Measurements from ENCODE around the gene SLC6A18.
"Not testable (repeated sequence)": the region's sequence is repeated elsewhere in the genome, so short reads cannot be mapped to it uniquely, and the experiment has no call there.

SLC6A18 gene

DNA sequence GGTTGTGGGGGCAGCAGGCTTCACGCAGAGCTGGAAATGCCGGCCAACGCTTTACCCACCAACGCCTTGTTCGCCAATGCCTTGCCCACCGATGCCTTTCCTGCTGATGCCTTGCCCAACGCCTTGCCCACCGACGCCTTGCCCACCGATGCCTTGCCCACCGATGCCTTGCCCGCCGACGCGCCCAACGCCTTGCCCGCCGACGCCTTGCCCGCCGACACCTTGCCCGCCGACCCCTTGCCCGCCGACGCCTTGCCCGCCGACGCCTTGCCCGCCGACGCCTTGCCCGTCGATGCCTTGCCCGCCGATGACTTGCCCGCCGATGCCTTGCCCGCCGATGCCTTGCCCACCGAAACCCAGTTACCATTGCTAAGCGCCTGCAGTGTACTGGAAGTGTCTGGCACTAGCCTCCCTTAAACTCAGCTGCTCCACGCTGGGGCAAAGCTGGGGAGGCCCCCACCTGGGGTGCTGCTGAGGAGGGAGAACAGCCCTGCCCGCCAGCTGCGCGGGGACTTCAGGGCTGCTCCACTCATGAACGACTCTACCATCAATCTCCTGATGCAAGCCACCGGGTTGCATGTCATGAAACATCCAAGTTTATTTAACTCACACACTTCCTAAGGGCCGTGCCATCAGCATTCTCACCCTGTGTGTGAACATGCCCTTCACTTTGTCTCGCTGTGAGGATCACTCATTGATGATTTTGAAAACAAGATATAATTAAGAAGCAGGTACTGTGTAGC is 1.8 kb downstream of the SLC6A18 start:
- FAIRE-seq (no peak), DNase-seq (ENCODE audit: insufficient read length, low spot score) (no peak)
- TF ChIP-seq TAF1 (IDR thresholded peaks at IDR 0.05; ENCODE audit: low read depth, low read length) (no peak), POLR2A (IDR thresholded peaks at IDR 0.05; ENCODE audit: low read depth, low read length) (no peak), PAX5 (IDR thresholded peaks at IDR 0.05; ENCODE audit: insufficient read depth, low read length, severe bottlenecking) (no peak), POLR2AphosphoS5 (IDR thresholded peaks at IDR 0.05; ENCODE audit: low read depth, low read length) (no peak), POU2F2 (IDR thresholded peaks at IDR 0.05; ENCODE audit: low read depth, low read length) (no peak), SPI1 (IDR thresholded peaks at IDR 0.05; ENCODE audit: low read depth, low read length) (no peak)

GRCh38 chr5:1227667-1228066 is 2.5 kb downstream of the SLC6A18 start:
- no peak for FAIRE-seq
- TF ChIP-seq POU2F2 (IDR thresholded peaks at IDR 0.05; ENCODE audit: low read depth, low read length) (no peak), SPI1 (IDR thresholded peaks at IDR 0.05; ENCODE audit: low read depth, low read length) (no peak), TAF1 (IDR thresholded peaks at IDR 0.05; ENCODE audit: low read depth, low read length) (no peak), POLR2A (IDR thresholded peaks at IDR 0.05; ENCODE audit: low read depth, low read length) (no peak), POLR2AphosphoS5 (IDR thresholded peaks at IDR 0.05; ENCODE audit: low read depth, low read length) (no peak), PAX5 (IDR thresholded peaks at IDR 0.05; ENCODE audit: insufficient read depth, low read length, severe bottlenecking) (no peak)
- DNase-seq (ENCODE audit: insufficient read length, low spot score): no peak

DNA sequence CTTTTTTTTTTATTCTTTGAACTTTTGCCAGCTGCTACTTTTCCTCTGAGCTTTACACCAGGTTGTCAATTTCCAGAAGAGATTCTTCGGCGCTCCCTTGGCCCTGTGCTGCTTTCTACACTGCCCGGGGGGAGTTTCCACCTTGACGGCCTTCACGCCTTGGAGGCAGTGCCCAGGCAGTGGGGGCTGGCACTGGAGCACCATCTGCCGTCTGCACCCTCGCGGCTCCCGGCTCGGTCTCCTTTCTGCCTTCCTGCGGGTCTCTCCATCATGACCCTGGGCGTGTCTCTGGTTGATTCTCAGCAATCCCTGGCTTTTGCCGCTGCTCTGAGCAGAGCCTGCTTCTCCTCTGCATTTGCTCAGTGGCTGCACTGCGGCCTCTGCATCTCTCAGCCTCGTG is 2.9 kb downstream of the SLC6A18 start:
- FAIRE-seq: no peak
- TF ChIP-seq POLR2A (IDR thresholded peaks at IDR 0.05; ENCODE audit: low read depth, low read length) (no peak), TAF1 (IDR thresholded peaks at IDR 0.05; ENCODE audit: low read depth, low read length) (no peak), PAX5 (IDR thresholded peaks at IDR 0.05; ENCODE audit: insufficient read depth, low read length, severe bottlenecking) (no peak), POLR2AphosphoS5 (IDR thresholded peaks at IDR 0.05; ENCODE audit: low read depth, low read length) (no peak), POU2F2 (IDR thresholded peaks at IDR 0.05; ENCODE audit: low read depth, low read length) (no peak), SPI1 (IDR thresholded peaks at IDR 0.05; ENCODE audit: low read depth, low read length) (no peak)
- DNase-seq (ENCODE audit: insufficient read length, low spot score): no peak

DNA sequence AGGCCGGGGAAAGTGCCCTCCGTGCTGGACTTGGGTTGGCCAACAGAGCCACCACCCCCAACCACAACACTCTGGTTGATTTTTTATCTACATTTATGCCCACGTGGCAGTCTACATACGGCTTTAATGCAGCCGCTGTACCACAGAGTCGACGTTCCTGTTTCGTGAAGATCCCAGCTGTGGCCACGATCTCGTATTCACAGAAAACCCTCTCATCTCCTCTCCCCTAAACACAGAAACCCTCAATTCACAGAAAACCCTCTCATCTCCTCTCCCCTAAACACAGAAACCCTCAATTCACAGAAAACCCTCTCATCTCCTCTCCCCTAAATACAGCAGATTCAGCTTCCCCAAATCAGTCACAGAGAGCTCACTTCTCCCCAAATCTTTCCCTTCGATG is 3.8 kb downstream of the SLC6A18 start:
- not testable (repeated sequence) for FAIRE-seq; DNase-seq (ENCODE audit: insufficient read length, low spot score)

GRCh38 chr5:1229822-1230221 is 4.6 kb downstream of the SLC6A18 start:
- DNase-seq (ENCODE audit: insufficient read length, low spot score) (no peak), FAIRE-seq (no peak)
- TF ChIP-seq SPI1 (IDR thresholded peaks at IDR 0.05; ENCODE audit: low read depth, low read length): no peak

GRCh38 chr5:1230551-1230950 is 5.4 kb downstream of the SLC6A18 start:
- FAIRE-seq: no peak
- DNase-seq (ENCODE audit: insufficient read length, low spot score): no peak
- TF ChIP-seq TAF1 (IDR thresholded peaks at IDR 0.05; ENCODE audit: low read depth, low read length): no peak
- no peak for TF ChIP-seq POLR2A (IDR thresholded peaks at IDR 0.05; ENCODE audit: low read depth, low read length)
- TF ChIP-seq SPI1 (IDR thresholded peaks at IDR 0.05; ENCODE audit: low read depth, low read length): no peak
- TF ChIP-seq PAX5 (IDR thresholded peaks at IDR 0.05; ENCODE audit: insufficient read depth, low read length, severe bottlenecking): no peak
- no peak for TF ChIP-seq POU2F2 (IDR thresholded peaks at IDR 0.05; ENCODE audit: low read depth, low read length)
- no peak for TF ChIP-seq POLR2AphosphoS5 (IDR thresholded peaks at IDR 0.05; ENCODE audit: low read depth, low read length)

DNA sequence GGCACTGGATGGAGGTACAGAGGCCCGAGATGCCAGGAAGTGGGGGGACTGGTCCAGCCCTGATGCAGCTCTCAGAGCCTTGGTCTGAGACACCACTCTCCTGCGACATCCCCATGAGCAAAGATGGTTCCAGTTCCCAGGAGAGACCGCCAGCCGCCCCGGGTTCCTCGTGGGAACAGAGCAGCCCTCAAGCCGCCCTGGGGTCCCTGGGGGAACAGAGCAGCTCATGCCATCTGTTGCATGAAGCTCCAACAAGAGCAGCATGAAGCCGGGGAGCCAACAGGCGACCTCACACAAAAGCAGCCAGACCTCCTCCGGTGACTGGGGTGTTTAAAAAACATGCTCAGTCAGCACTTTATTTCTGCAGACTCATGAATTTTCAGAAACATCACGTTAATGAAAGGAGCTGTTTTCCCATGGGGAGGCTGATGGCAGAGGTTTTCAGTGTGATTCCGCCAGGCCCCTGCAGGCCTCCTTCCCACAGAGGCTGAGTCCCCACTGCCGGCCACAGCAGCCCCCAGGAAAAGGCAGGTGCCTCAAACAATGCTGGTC is 6.2 kb downstream of the SLC6A18 start:
- no peak for FAIRE-seq
- TF ChIP-seq SPI1 (IDR thresholded peaks at IDR 0.05; ENCODE audit: low read depth, low read length) (no peak), POLR2AphosphoS5 (IDR thresholded peaks at IDR 0.05; ENCODE audit: low read depth, low read length) (no peak), POU2F2 (IDR thresholded peaks at IDR 0.05; ENCODE audit: low read depth, low read length) (no peak), PAX5 (IDR thresholded peaks at IDR 0.05; ENCODE audit: insufficient read depth, low read length, severe bottlenecking) (no peak), POLR2A (IDR thresholded peaks at IDR 0.05; ENCODE audit: low read depth, low read length) (no peak), TAF1 (IDR thresholded peaks at IDR 0.05; ENCODE audit: low read depth, low read length) (no peak)

GRCh38 chr5:1232780-1233179 is 7.6 kb downstream of the SLC6A18 start:
- DNase-seq (ENCODE audit: insufficient read length, low spot score): no peak
- no peak for TF ChIP-seq POLR2AphosphoS5 (IDR thresholded peaks at IDR 0.05; ENCODE audit: low read depth, low read length)
- FAIRE-seq: no peak

More for the DNA sequence above, 6.2 kb downstream of the SLC6A18 start:
- DNase-seq (ENCODE audit: insufficient read length, low spot score): no peak

DNA sequence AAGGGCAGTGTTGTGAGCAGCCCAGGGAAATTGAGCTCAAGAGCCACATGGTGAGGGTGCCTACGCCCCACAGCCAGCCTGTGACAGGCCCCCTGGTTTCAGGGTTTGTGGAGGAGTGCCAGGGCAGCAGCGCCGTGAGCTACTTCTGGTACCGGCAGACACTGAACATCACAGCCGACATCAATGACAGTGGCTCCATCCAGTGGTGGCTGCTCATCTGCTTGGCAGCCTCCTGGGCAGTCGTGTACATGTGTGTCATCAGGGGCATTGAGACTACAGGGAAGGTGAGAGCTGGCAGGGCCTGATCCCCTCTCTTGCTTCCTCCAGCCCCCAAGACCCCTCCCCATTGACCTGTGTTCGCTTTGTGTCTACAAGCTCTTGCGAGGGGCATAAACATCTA is 10.2 kb downstream of the SLC6A18 start:
- no peak for DNase-seq (ENCODE audit: insufficient read length, low spot score)
- no peak for TF ChIP-seq SPI1 (IDR thresholded peaks at IDR 0.05; ENCODE audit: low read depth, low read length)
- FAIRE-seq: no peak

DNA sequence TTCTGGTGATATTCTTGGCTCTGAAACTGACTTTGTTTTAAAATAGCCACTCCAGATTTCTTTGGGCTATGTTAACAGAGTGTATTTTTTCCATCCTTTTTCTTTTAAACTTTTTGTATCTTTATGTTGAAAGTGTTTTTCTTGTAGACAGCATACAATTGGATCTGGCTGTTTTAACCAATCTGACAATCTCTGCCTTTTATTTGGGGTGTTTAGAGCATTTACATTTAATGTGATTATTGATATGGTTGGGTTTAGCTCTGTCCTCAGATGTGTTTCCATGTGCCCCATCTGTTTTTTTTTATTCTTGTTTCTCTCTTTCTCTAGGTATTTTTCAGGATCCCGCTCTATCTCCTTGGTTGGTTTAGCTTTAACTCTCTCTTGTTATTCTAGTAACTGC is 10.7 kb downstream of the SLC6A18 start:
- TF ChIP-seq PAX5 (IDR thresholded peaks at IDR 0.05; ENCODE audit: insufficient read depth, low read length, severe bottlenecking) (no peak), POLR2A (IDR thresholded peaks at IDR 0.05; ENCODE audit: low read depth, low read length) (no peak), POU2F2 (IDR thresholded peaks at IDR 0.05; ENCODE audit: low read depth, low read length) (no peak), SPI1 (IDR thresholded peaks at IDR 0.05; ENCODE audit: low read depth, low read length) (no peak), TAF1 (IDR thresholded peaks at IDR 0.05; ENCODE audit: low read depth, low read length) (no peak), POLR2AphosphoS5 (IDR thresholded peaks at IDR 0.05; ENCODE audit: low read depth, low read length) (no peak)

More for the DNA sequence above, 10.7 kb downstream of the SLC6A18 start:
- FAIRE-seq: no peak
- no peak for DNase-seq (ENCODE audit: insufficient read length, low spot score)
